HepG2 (cell line): ENCODE results near the gene SKI. TPM values are rescaled to one million over a fixed set of nuclear protein-coding genes. Genes with fewer than 3 reads are reported as not detected.

ENCODE experiments used
- BORCS8-MEF2B ChIP-seq: sonication (generic); formaldehyde crosslinking; IDR thresholded peaks from 2 replicates; pipeline ENCODE4 v1.8.0; 2022; ENCODE audit warnings: mild to moderate bottlenecking, missing genetic modification reagents
- BRD4 ChIP-seq: sonication (generic); formaldehyde crosslinking; IDR thresholded peaks from 2 replicates; pipeline ENCODE4 v1.4.0; 2020; ENCODE audit warnings: missing genetic modification reagents
- CBX5 ChIP-seq: sonication (generic); formaldehyde crosslinking; IDR thresholded peaks from 2 replicates; pipeline ENCODE4 v1.4.0; 2020; ENCODE audit warnings: missing genetic modification reagents, borderline replicate concordance
- GFI1 ChIP-seq: sonication (generic); formaldehyde crosslinking; IDR thresholded peaks from 2 replicates; pipeline ENCODE4 v1.5.0; 2020; ENCODE audit warnings: missing genetic modification reagents, mild to moderate bottlenecking, borderline replicate concordance
- KLF9 ChIP-seq: IDR thresholded peaks from 2 replicates; pipeline ENCODE4 v1.6.1; 2016; ENCODE audit warnings: low read depth
- NBN ChIP-seq: fragments of 450-650 bp; conservative IDR thresholded peaks from 2 replicates; pipeline ENCODE4 v1.6.1; 2017
- NFKB2 ChIP-seq: sonication (generic); formaldehyde crosslinking; IDR thresholded peaks from 2 replicates; pipeline ENCODE4 v1.4.0; 2020; ENCODE audit warnings: missing genetic modification reagents, borderline replicate concordance
- PREB ChIP-seq: sonication (generic); formaldehyde crosslinking; IDR thresholded peaks from 2 replicates; pipeline ENCODE4 v1.4.0; 2020; ENCODE audit warnings: missing genetic modification reagents
- ZNF234 ChIP-seq: sonication (generic); formaldehyde crosslinking; conservative IDR thresholded peaks from 2 replicates; pipeline ENCODE4 v1.5.1; 2020; ENCODE audit warnings: mild to moderate bottlenecking, missing genetic modification reagents
- ZNF264 ChIP-seq: sonication (generic); formaldehyde crosslinking; IDR thresholded peaks from 2 replicates; pipeline ENCODE4 v1.4.0; 2020; ENCODE audit warnings: missing genetic modification reagents
- ZNF407 ChIP-seq: sonication (generic); formaldehyde crosslinking; IDR thresholded peaks from one replicate; pipeline ENCODE4 v1.5.1; 2020; ENCODE audit warnings: mild to moderate bottlenecking, missing genetic modification reagents; ENCODE audit errors: not compliant biosample characterization
- ZNF770 ChIP-seq: sonication (generic); formaldehyde crosslinking; IDR thresholded peaks from 2 replicates; pipeline ENCODE4 v1.5.0; 2020; ENCODE audit warnings: mild to moderate bottlenecking, missing genetic modification reagents
- polyA plus RNA-seq, 8 experiments: library from polyadenylated mRNA; depleted of rRNA in 3 of 8; stranded (reverse) in 7 of 8; unstranded in 1 of 8; fragments of >200 nt; fragmentation: Illumina TruSeq in 4 of 8; extraction: Trizol in 4 of 8; gene quantifications; 2 replicates each; pipeline versions ENCODE4 v1.2.1 to v1.2.3, GENCODE V29; 2011 to 2016; ENCODE audit warnings: low read depth in 4 of 8, missing spikeins in 1 of 8, mixed read lengths in 1 of 8; ENCODE audit not compliant: insufficient read depth in 1 of 8
- total RNA-seq, 5 experiments: library from RNA; depleted of rRNA; stranded (reverse); fragments of >200 nt; fragmentation: Illumina TruSeq; extraction: Trizol; gene quantifications; 2 replicates each; pipeline ENCODE4 v1.2.3, GENCODE V29; 2016; ENCODE audit warnings: low read depth in 1 of 5
- TF ChIP-seq, protein P1 (sequence below): sonication (generic); formaldehyde crosslinking; IDR thresholded peaks from 2 replicates; pipeline ENCODE4 v1.4.0; 2020; ENCODE audit warnings: missing genetic modification reagents, borderline replicate concordance
- TF ChIP-seq, protein P2 (sequence below): sonication (generic); formaldehyde crosslinking; IDR thresholded peaks from 2 replicates; pipeline ENCODE4 v1.5.1; 2020; ENCODE audit warnings: missing genetic modification reagents, mild to moderate bottlenecking, borderline replicate concordance

Gene SKI
- total and polyA plus RNA-seq, 2 of the 13 experiments (the other 11 are each of a cell fraction or from before 2014, with no cell fraction given): 4.7 to 6.9 TPM

DNA sequence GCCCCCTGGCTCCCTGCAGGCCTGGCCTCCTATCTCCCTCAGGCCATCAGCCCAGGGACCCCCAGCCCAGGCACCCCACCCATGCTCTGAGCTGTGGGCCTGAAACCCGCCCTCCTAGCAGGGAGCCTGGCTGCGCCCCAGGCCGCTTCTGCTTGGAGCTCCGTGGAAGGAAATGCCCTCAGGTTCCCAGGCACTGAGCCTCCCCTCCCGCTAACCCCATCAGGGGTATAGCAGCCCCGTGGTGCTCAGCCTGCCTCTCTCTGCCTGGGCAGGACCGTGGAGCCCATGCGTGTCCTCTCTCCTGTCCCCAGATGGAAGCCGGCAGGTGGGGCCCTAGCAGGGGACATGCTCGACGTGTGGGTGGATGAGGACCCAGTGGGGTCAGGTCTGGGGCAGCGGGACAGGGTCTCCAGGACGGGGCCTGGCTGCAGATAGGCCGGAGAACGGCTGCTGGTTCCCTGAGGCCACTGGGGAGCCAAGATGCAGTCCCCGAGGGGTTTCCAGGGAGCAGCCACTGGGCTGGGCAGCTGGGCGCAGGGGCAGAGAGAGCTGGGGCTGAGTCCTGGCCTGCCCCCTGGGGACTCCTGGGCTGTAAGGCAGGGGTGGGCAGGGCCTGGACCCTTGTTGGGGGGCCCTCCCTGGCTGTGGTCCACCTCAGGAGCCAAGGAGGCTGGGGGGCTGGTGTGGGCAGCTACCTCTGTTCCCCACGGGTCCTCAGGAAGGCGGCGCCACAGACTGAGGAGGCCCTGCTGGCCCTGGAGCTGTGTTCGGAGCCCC is 87.7 kb downstream of the SKI start (continued):
- TF ChIP-seq GFI1 (CRISPR knock-in tag) (no peak), NBN (no peak), CBX5 (CRISPR knock-in tag) (no peak), BRD4 (no peak), ZNF264 (CRISPR knock-in tag) (no peak), ZNF234 (CRISPR knock-in tag) (no peak), NFKB2 (no peak; the same call in 1 of the 2 replicates), BORCS8-MEF2B (CRISPR knock-in tag) (no peak), ZNF770 (CRISPR knock-in tag) (0 out of 2 replicates have a peak, but pooled peaks have one; percentile 37), KLF9 (CRISPR knock-in tag) (no peak), ZNF407 (CRISPR knock-in tag) (peak; percentile 12), PREB (CRISPR knock-in tag) (no peak)
- TF ChIP-seq, protein P1, sequence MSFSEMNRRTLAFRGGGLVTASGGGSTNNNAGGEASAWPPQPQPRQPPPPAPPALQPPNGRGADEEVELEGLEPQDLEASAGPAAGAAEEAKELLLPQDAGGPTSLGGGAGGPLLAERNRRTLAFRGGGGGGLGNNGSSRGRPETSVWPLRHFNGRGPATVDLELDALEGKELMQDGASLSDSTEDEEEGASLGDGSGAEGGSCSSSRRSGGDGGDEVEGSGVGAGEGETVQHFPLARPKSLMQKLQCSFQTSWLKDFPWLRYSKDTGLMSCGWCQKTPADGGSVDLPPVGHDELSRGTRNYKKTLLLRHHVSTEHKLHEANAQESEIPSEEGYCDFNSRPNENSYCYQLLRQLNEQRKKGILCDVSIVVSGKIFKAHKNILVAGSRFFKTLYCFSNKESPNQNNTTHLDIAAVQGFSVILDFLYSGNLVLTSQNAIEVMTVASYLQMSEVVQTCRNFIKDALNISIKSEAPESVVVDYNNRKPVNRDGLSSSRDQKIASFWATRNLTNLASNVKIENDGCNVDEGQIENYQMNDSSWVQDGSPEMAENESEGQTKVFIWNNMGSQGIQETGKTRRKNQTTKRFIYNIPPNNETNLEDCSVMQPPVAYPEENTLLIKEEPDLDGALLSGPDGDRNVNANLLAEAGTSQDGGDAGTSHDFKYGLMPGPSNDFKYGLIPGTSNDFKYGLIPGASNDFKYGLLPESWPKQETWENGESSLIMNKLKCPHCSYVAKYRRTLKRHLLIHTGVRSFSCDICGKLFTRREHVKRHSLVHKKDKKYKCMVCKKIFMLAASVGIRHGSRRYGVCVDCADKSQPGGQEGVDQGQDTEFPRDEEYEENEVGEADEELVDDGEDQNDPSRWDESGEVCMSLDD: no peak
- TF ChIP-seq, protein P2, sequence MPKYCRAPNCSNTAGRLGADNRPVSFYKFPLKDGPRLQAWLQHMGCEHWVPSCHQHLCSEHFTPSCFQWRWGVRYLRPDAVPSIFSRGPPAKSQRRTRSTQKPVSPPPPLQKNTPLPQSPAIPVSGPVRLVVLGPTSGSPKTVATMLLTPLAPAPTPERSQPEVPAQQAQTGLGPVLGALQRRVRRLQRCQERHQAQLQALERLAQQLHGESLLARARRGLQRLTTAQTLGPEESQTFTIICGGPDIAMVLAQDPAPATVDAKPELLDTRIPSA (CRISPR knock-in tag): no peak
